Gastrocnemius medialis (tissue), 4 donors: ENCODE results near the gene CARD11.

ENCODE experiments used
- CTCF ChIP-seq, 5 experiments: fragments of 450-650 bp in 3 of 5; fragments of 200-600 bp in 2 of 5; sonication (generic) in 2 of 5; IDR thresholded peaks in 4 of 5; conservative IDR thresholded peaks in 1 of 5; 1 replicate in 4 of 5; 2 replicates in 1 of 5; pipeline ENCODE4 v1.5.1; 2016 to 2019; ENCODE audit warnings: antibody characterized with exemption in 5 of 5, mild to moderate bottlenecking in 3 of 5, moderate library complexity in 3 of 5
- POLR2A ChIP-seq, 2 donors: fragments of 450-650 bp; IDR thresholded peaks; one replicate each; pipeline ENCODE4 v1.6.1; 2017; ENCODE audit warnings: antibody characterized with exemption in 2 of 2, mild to moderate bottlenecking in 2 of 2, moderate library complexity in 2 of 2

GRCh38 chr7:2938514-2939192, 105.0 kb downstream of the CARD11 start:
- TF ChIP-seq CTCF (IDR thresholded peaks at IDR 0.05 in 4 of 5, conservative IDR thresholded peaks at IDR 0.05 in 1 of 5) (no peak), POLR2A (IDR thresholded peaks at IDR 0.05) (no peak)
